Activated T-cell treated with anti-CD3 and anti-CD28 coated beads for 4 hours (primary cell): ENCODE data around the gene RHBG.

Experiments used
- DNase-seq: peaks from one replicate; pipeline ENCODE4 v3.0.0-alpha.2; 2020

The RHBG gene

GRCh38 chr1:156428746-156429288 lies 59.8 kb downstream of the RHBG start:
- no peak for DNase-seq

- no peak for DNase-seq
Observed at GRCh38 chr1:156429313-156430060, 60.5 kb downstream of the RHBG start.

GRCh38 chr1:156430303-156430702 lies 61.3 kb downstream of the RHBG start:
- no peak for DNase-seq

DNA sequence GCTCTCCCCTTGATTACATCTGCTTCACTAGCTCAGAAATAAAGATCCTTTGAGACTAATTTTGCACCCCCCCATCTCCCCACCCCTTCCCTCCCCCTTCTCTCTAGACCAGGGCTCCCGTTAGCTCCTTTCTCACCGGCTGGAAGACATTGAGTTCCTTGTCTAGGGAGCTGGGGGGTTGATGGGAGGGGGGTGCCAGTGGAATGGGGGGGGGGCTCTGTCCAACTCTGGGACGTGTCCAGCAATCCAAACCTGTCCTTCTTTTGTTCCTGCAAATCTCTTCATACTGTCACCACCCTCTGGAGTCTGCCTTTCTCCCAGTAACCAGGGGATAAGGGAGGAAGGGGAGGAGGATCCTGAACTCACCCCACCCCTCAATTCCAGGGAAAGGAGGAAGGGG lies 61.9 kb downstream of the RHBG start:
- no peak for DNase-seq

DNA sequence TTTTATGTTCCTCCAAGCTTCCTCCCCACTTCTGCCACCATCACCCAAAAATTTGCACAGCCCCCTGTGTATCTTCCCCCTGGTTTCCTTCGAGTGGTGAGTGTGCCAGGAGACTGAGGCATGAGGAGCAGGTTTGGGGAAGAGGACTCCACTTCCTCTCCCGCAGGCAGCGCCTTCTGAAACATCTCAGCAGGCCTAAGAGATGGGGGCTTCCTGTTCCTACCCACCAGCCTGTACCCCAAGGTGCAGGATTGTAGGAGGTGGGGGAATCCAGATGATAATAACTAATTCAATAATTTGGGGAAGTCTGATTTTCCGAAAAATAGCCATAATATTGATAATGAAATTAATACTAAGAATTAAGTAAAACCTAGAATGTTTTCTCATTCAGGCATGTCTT lies 62.4 kb downstream of the RHBG start:
- DNase-seq = no peak

DNA sequence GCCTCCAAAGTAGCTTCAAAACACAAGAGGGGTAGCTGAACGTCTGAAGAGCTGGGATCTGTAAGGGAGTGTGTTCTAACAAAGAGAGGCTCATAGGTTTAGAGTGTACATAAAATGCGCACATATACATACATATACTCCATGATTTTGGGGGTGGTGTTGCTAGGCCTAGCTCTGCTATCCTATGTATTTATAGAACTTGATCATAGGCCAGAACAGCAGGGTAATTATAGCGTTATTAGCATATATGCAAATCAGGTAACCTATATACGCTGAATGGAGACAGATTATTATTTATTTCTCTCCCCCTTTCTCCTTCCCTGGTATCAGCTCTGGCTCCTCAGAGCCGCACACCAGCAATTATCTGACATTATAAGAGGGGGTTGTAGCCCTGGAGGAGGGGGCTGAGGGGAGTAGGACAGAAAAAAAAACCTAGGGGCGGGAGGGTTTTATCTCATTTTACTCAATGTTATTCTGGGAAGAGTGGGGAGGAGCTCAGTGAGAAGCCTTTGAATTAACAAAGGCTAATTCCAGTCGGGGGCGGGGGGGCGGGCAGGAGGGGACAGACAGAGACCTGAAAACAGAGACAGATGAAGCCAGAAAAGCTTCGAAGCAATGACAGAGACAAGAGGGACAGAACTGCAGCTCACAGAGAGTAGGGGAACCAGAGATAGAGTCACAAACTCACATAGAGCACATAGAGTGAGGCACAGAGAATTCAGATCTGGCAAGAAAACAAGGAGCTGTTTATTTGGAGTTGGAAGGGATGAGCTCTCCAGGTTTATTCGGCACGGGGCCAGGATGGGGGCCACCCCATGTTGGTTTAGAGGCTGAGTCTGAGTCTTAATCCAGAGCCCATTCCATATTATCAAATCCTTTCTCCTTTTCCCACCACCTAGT lies 63.0 kb downstream of the RHBG start:
- DNase-seq = no peak

GRCh38 chr1:156432669-156433018 lies 63.6 kb downstream of the RHBG start:
- DNase-seq = no peak

- no peak for DNase-seq
Observed at GRCh38 chr1:156433032-156433431, 64.0 kb downstream of the RHBG start.

- DNase-seq = no peak
Observed at GRCh38 chr1:156433602-156434001, 64.6 kb downstream of the RHBG start.
